DOHH2 (cell line): ENCODE data around the gene TMEFF2.

ENCODE experiments used
- H3F3A ChIP-seq: fragments of 200-600 bp; sonication (generic), shearing (Covaris generic); 2 replicates; pipeline ENCODE4 v1.6.0; 2016; ENCODE audit warnings: antibody characterized with exemption, mild to moderate bottlenecking; ENCODE audit not compliant: control insufficient read depth, insufficient read depth
- H3K27ac ChIP-seq: fragments of 200-600 bp; sonication (generic); 2 replicates; pipeline ENCODE4 v1.5.1; 2014; ENCODE audit warnings: low read depth, mild to moderate bottlenecking, low read length, moderate library complexity
- H3K27me3 ChIP-seq: fragments of 200-600 bp; sonication (generic); 2 replicates; pipeline ENCODE4 v1.6.1; 2014; ENCODE audit warnings: mild to moderate bottlenecking, low read length, mixed read lengths; ENCODE audit not compliant: control insufficient read depth
- H3K36me3 ChIP-seq: fragments of 200-600 bp; sonication (generic); 2 replicates; pipeline ENCODE4 v1.6.1; 2014; ENCODE audit warnings: mild to moderate bottlenecking, low read length, moderate library complexity, mixed read lengths; ENCODE audit not compliant: control insufficient read depth
- H3K4me1 ChIP-seq: fragments of 200-600 bp; sonication (generic); 2 replicates; pipeline ENCODE4 v1.6.1; 2014; ENCODE audit warnings: mild to moderate bottlenecking, low read length, mixed read lengths; ENCODE audit not compliant: control insufficient read depth
- H3K4me2 ChIP-seq: fragments of 200-600 bp; sonication (generic); 2 replicates; pipeline ENCODE4 v1.6.0; 2014; ENCODE audit warnings: mild to moderate bottlenecking, low read length, moderate library complexity
- H3K4me3 ChIP-seq: fragments of 200-600 bp; sonication (generic); 2 replicates; pipeline ENCODE4 v1.5.1; 2014; ENCODE audit warnings: mild to moderate bottlenecking, low read length, mixed read lengths
- H3K79me2 ChIP-seq: fragments of 200-600 bp; sonication (generic); 2 replicates; pipeline ENCODE4 v1.6.1; 2014; ENCODE audit warnings: mild to moderate bottlenecking, low read length, mixed read lengths; ENCODE audit not compliant: control insufficient read depth
- H3K9me2 ChIP-seq: fragments of 200-600 bp; sonication (generic); replicated peaks from 2 replicates; pipeline ENCODE4 v1.6.1; 2014; ENCODE audit warnings: mild to moderate bottlenecking, low read length, mixed read lengths; ENCODE audit not compliant: control insufficient read depth
- H3K9me3 ChIP-seq: fragments of 200-600 bp; sonication (generic); 2 replicates; pipeline ENCODE4 v1.6.1; 2014; ENCODE audit warnings: antibody characterized with exemption, low read length, mixed read lengths; ENCODE audit not compliant: control insufficient read depth, insufficient read depth
- H4K20me1 ChIP-seq: fragments of 200-600 bp; sonication (generic); 2 replicates; pipeline ENCODE4 v1.6.0; 2014; ENCODE audit warnings: low read depth, mild to moderate bottlenecking, antibody characterized with exemption, low read length, moderate library complexity; ENCODE audit not compliant: control insufficient read depth, insufficient read depth
- EZH2phosphoT487 ChIP-seq: fragments of 200-600 bp; sonication (generic); IDR thresholded peaks from 2 replicates; pipeline ENCODE4 v1.6.1; 2017; ENCODE audit warnings: borderline replicate concordance, mild to moderate bottlenecking, antibody characterized with exemption, low read length, moderate library complexity, mixed read lengths
- TF ChIP-seq, protein P1 (sequence below): fragments of 200-600 bp; sonication (generic); IDR thresholded peaks from one replicate; pipeline ENCODE4 v1.5.1; 2014; ENCODE audit warnings: antibody characterized with exemption, mild to moderate bottlenecking, low read depth, low read length; ENCODE audit not compliant: poor library complexity, severe bottlenecking

Gene TMEFF2

DNA sequence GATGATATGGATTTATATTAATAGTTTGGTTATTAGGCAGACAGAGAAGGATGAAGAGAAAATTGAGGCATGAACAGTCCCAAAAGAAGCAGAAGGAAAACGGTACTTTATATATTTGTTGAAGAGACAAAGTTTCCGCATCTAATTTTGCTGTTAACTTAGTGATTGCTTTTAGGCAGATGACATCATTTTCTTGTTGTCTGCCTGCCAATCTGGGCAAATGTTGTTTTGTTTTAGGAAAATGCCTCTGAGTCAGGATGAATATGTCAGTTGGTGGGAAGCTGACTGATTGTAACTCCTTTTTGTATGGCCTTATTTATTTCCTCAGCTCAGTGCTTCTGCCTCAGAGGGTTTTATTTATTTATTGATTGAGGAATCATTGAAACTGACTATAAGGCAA lies 295.3 kb downstream of the TMEFF2 start:
- Histone ChIP-seq H4K20me1 (no peaks in the 10 kb centered on the region), H3F3A (no peaks in the 10 kb centered on the region), H3K4me2 (no peak overlapping the region), H3K4me1 (no peaks in the 10 kb centered on the region), H3K9me3 (no peaks in the 10 kb centered on the region), H3K27me3 (no peaks in the 10 kb centered on the region), H3K27ac (no peak overlapping the region), H3K4me3 (no peak overlapping the region), H3K36me3 (no peaks in the 10 kb centered on the region), H3K79me2 (no peaks in the 10 kb centered on the region), H3K9me2 (no peaks in the 10 kb centered on the region)
- TF ChIP-seq, protein P1, sequence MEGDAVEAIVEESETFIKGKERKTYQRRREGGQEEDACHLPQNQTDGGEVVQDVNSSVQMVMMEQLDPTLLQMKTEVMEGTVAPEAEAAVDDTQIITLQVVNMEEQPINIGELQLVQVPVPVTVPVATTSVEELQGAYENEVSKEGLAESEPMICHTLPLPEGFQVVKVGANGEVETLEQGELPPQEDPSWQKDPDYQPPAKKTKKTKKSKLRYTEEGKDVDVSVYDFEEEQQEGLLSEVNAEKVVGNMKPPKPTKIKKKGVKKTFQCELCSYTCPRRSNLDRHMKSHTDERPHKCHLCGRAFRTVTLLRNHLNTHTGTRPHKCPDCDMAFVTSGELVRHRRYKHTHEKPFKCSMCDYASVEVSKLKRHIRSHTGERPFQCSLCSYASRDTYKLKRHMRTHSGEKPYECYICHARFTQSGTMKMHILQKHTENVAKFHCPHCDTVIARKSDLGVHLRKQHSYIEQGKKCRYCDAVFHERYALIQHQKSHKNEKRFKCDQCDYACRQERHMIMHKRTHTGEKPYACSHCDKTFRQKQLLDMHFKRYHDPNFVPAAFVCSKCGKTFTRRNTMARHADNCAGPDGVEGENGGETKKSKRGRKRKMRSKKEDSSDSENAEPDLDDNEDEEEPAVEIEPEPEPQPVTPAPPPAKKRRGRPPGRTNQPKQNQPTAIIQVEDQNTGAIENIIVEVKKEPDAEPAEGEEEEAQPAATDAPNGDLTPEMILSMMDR, result no peak
- no peak for TF ChIP-seq EZH2phosphoT487
